A673 (cell line): ENCODE results near the gene DYTN. TPM values are rescaled to one million over a fixed set of nuclear protein-coding genes. Genes with fewer than 3 reads are reported as not detected.

Source experiments
- BruUV-seq: library from RNA; stranded (reverse); fragments of 400-500 nt; replicated peaks from 2 replicates; lab custom pipeline; 2021; lab: Mats Ljungman, UMichigan
- CTCF ChIA-PET: fragments of 300-600 bp; sonication (Branson Sonifier 250); formaldehyde crosslinking; loops from one replicate; lab custom pipeline; 2022; ENCODE audit warnings: antibody characterized with exemption; lab: Charles Lee
- POLR2A ChIA-PET: fragments of 300-600 bp; sonication (Branson Sonifier 250); formaldehyde crosslinking; loops from one replicate; lab custom pipeline; 2022; ENCODE audit warnings: antibody characterized with exemption; ENCODE audit not compliant: low non-redundant PET; lab: Charles Lee
- DNase-seq: peaks from one replicate; pipeline ENCODE4 v3.0.0-alpha.2; 2015; ENCODE audit warnings: low spot score
- H3K27ac ChIP-seq: fragments of 200-600 bp; sonication (generic); 2 replicates; pipeline ENCODE4 v1.5.1; 2016; ENCODE audit warnings: mixed run types, low read depth, mild to moderate bottlenecking, mixed read lengths, antibody characterized with exemption, low read length; ENCODE audit not compliant: poor library complexity, severe bottlenecking
- H3K27me3 ChIP-seq: fragments of 200-600 bp; sonication (generic); replicated peaks from 2 replicates; pipeline ENCODE4 v1.6.1; 2017; ENCODE audit warnings: mixed run types, low read depth, mild to moderate bottlenecking, mixed read lengths, antibody characterized with exemption, low read length; ENCODE audit not compliant: insufficient read depth, poor library complexity
- H3K36me3 ChIP-seq: fragments of 200-600 bp; sonication (generic); 2 replicates; pipeline ENCODE4 v1.6.1; 2016; ENCODE audit warnings: mixed run types, mild to moderate bottlenecking, mixed read lengths, antibody characterized with exemption, low read length; ENCODE audit not compliant: insufficient read depth, poor library complexity, severe bottlenecking
- H3K4me1 ChIP-seq: fragments of 200-600 bp; sonication (generic); 2 replicates; pipeline ENCODE4 v1.6.1; 2017; ENCODE audit warnings: mixed run types, mild to moderate bottlenecking, mixed read lengths, antibody characterized with exemption, low read length; ENCODE audit not compliant: insufficient read depth, poor library complexity, severe bottlenecking
- H3K4me3 ChIP-seq: fragments of 200-600 bp; sonication (generic); 2 replicates; pipeline ENCODE4 v1.5.1; 2016; ENCODE audit warnings: low read depth, mixed run types, mild to moderate bottlenecking, mixed read lengths, low read length; ENCODE audit not compliant: poor library complexity, severe bottlenecking
- H3K9me3 ChIP-seq: fragments of 200-600 bp; sonication (generic); 2 replicates; pipeline ENCODE4 v1.6.1; 2016; ENCODE audit warnings: mixed run types, low read depth, mild to moderate bottlenecking, mixed read lengths, antibody characterized with exemption, low read length; ENCODE audit not compliant: poor library complexity, severe bottlenecking
- EZH2 ChIP-seq: fragments of 200-600 bp; sonication (generic); IDR thresholded peaks from 2 replicates; pipeline ENCODE4 v1.6.1; 2017; ENCODE audit warnings: borderline replicate concordance, low read depth, mild to moderate bottlenecking, mixed read lengths, antibody characterized with exemption, low read length; ENCODE audit not compliant: poor library complexity, severe bottlenecking
- intact Hi-C: fragments of 100-400 bp; cut with micrococcal nuclease; formaldehyde crosslinking; loops from one replicate; pipeline ENCODE4 v1.10.0; 2022; ENCODE audit not compliant: unreplicated experiment
- total RNA-seq: library from RNA; stranded (reverse); gene quantifications from 2 replicates; pipeline ENCODE4 v1.2.3, GENCODE V29; 2021
- TF ChIP-seq, protein P1 (sequence below): fragments of 300-800, 200-600 bp; sonication (generic); conservative IDR thresholded peaks from 2 replicates; pipeline ENCODE4 v1.5.1; 2017; ENCODE audit warnings: low read depth, mild to moderate bottlenecking, antibody characterized with exemption, low read length, moderate library complexity, mixed read lengths

Gene DYTN
- total RNA-seq, 1 experiment from 2014 or later: not detected

GRCh38 chr2:206765242-206766056, 47.3 kb upstream of the DYTN start, which contains the start of the genes FASTKD2 and MDH1B:
Gene FASTKD2, plus strand, starts transcription at chr2:206765606. Its CDS starts 1,088 bp downstream, at chr2:206766694.
Gene MDH1B, minus strand, starts transcription at chr2:206765328. Its CDS starts 57 bp downstream, at chr2:206765271.
- Histone ChIP-seq H3K36me3 (peaks cover 17% of the 10 kb centered on the region), H3K27me3 (peaks cover 12% of the 10 kb centered on the region), H3K27ac (peak within 1 kb of the TSS; percentile 88), H3K4me1 (peaks cover 3% of the 10 kb centered on the region), H3K9me3 (no peaks in the 10 kb centered on the region), H3K4me3 (peak within 1 kb of the TSS; percentile 98)
- peak; percentile 91 for DNase-seq
- BruUV-seq: no TSS peak
- no peak for TF ChIP-seq EZH2
- CTCF ChIA-PET: no interaction called here
- intact Hi-C loops: no loop called here
- POLR2A ChIA-PET: no interaction called here

DNA sequence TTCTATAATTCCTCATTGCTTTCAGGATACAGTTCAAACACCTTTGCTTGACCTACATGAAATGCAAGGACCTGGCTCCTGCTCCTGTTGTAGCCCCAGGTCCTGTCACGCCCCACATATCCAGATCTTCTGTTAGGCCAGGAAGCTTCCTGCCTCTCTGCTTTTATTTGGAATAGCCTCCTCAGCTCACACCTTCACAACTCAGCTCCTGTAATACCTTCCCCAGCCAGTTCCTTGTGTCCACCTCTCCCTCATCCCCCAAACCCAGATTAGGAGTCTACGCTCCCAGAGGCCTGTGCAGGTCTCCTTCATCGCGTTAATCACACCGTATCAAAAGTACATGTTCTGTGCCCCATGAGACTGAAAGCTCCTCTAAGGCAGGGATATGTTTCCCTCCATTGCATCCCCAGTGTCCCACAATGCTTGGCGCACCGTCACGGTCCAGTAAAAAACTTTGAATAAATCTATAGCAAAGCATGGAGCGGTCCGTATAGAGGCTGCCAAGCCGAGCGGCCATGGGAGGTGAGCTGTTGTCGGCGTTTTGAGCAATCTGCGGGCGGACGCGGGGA, 46.6 kb upstream of the DYTN start:
- no peak for TF ChIP-seq EZH2
- TF ChIP-seq, protein P1, sequence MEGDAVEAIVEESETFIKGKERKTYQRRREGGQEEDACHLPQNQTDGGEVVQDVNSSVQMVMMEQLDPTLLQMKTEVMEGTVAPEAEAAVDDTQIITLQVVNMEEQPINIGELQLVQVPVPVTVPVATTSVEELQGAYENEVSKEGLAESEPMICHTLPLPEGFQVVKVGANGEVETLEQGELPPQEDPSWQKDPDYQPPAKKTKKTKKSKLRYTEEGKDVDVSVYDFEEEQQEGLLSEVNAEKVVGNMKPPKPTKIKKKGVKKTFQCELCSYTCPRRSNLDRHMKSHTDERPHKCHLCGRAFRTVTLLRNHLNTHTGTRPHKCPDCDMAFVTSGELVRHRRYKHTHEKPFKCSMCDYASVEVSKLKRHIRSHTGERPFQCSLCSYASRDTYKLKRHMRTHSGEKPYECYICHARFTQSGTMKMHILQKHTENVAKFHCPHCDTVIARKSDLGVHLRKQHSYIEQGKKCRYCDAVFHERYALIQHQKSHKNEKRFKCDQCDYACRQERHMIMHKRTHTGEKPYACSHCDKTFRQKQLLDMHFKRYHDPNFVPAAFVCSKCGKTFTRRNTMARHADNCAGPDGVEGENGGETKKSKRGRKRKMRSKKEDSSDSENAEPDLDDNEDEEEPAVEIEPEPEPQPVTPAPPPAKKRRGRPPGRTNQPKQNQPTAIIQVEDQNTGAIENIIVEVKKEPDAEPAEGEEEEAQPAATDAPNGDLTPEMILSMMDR: no peak
- intact Hi-C loops: no loop called here

DNA sequence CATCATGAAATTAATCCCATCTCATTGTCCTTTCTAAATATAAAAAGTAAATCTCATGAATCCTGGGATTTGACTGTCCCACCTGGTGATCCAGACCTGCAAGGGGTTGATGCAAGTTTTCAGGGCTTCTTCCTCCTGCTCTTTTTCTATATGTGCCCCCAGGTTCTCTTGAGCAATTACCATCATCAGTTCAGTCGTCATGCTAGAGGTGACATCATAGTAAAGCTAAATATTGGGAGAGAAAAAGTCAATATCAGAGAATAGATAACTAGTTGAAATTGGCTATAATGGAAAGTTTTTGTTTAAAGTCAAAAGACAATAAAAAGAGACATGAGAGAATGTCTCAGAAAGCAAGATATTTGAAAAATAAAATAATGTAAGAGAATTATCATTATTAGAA, 38.6 kb upstream of the DYTN start:
- Histone ChIP-seq H3K27ac (no peak overlapping the region), H3K9me3 (no peaks in the 10 kb centered on the region), H3K36me3 (no peaks in the 10 kb centered on the region), H3K4me1 (no peaks in the 10 kb centered on the region), H3K27me3 (peaks cover 19% of the 10 kb centered on the region), H3K4me3 (no peak overlapping the region)
- ChIA-PET CTCF (no interaction called here), POLR2A (no interaction called here)
- no peak for DNase-seq
- TF ChIP-seq EZH2: no peak
- TF ChIP-seq, protein P1: no peak
- BruUV-seq: no TSS peak
- intact Hi-C loops: no loop called here

More for the DNA sequence above, 46.6 kb upstream of the DYTN start:
- H3K9me3 ChIP-seq: no peaks in the 10 kb centered on the region
- CTCF ChIA-PET: no interaction called here
- H3K27me3 ChIP-seq: peaks cover 15% of the 10 kb centered on the region
- POLR2A ChIA-PET: no interaction called here
- peak overlapping the region; percentile 88 for H3K27ac ChIP-seq
- BruUV-seq: no TSS peak
- peaks cover 12% of the 10 kb centered on the region for H3K36me3 ChIP-seq
- no peak for DNase-seq
- peaks cover 3% of the 10 kb centered on the region for H3K4me1 ChIP-seq
- peak overlapping the region; percentile 98 for H3K4me3 ChIP-seq
